ENCODE results near the gene UST.
A peak's percentile ranks its signal among the peaks of the same experiment; 100 is the strongest.

Gene UST

GRCh38 chr6:148983101-148983761, 236.4 kb downstream of the UST start:
- Histone ChIP-seq H2AK5ac (ENCODE audit: low read length) (no peak overlapping the region), H4K8ac (ENCODE audit: low read depth, low read length) (no peak overlapping the region), H2BK15ac (replicated peaks; ENCODE audit: low read depth) (no peak overlapping the region), H4K5ac (ENCODE audit: low read length) (no peak overlapping the region), H3K27me3 (ENCODE audit: insufficient read depth, low read length, poor library complexity) (no peaks in the 10 kb centered on the region), H2BK120ac (ENCODE audit: low read depth, low read length) (no peak overlapping the region), H3K18ac (ENCODE audit: low read length) (no peak overlapping the region), H3K79me1 (ENCODE audit: low read length) (peaks cover 1% of the 10 kb centered on the region), H3K4me3 (ENCODE audit: low read length) (no peak overlapping the region), H3K4ac (ENCODE audit: low read depth, low read length) (no peak overlapping the region), H3K27ac (ENCODE audit: low read depth, low read length) (no peak overlapping the region), H3K9ac (ENCODE audit: low read length) (no peak overlapping the region), H3K56ac (ENCODE audit: low read length) (no peak overlapping the region), H3K79me2 (ENCODE audit: control insufficient read depth, insufficient read depth, low read length) (no peaks in the 10 kb centered on the region), H3K23ac (ENCODE audit: low read length) (no peak overlapping the region), H3K4me2 (ENCODE audit: low read length) (no peak overlapping the region), H3K36me3 (ENCODE audit: control insufficient read depth, insufficient read depth, low read length) (peaks cover 2% of the 10 kb centered on the region), H2BK5ac (ENCODE audit: low read length) (no peak overlapping the region), H3K4me1 (ENCODE audit: control insufficient read depth, low read depth, low read length) (peaks cover 2% of the 10 kb centered on the region)
- no CpG with 5 or more reads among the region's 9 CpGs for WGBS (ENCODE audit: extremely low coverage, insufficient coverage, low lambda C conversion rate)
- peak; percentile 20 for DNase-seq

GRCh38 chr6:148983966-148984365, 237.1 kb downstream of the UST start:
- no peak overlapping the region for H2BK5ac ChIP-seq (ENCODE audit: low read length)
- no peak overlapping the region for H2AK5ac ChIP-seq (ENCODE audit: low read length)
- no peaks in the 10 kb centered on the region for H3K27me3 ChIP-seq (ENCODE audit: insufficient read depth, low read length, poor library complexity)
- DNase-seq = no peak
- no peak overlapping the region for H2BK120ac ChIP-seq (ENCODE audit: low read depth, low read length)
- H4K8ac ChIP-seq (ENCODE audit: low read depth, low read length) = no peak overlapping the region
- H3K4ac ChIP-seq (ENCODE audit: low read depth, low read length) = no peak overlapping the region
- no peak overlapping the region for H4K5ac ChIP-seq (ENCODE audit: low read length)
- H3K18ac ChIP-seq (ENCODE audit: low read length) = no peak overlapping the region
- H3K56ac ChIP-seq (ENCODE audit: low read length) = no peak overlapping the region
- no peak overlapping the region for H3K4me2 ChIP-seq (ENCODE audit: low read length)
- peaks cover 1% of the 10 kb centered on the region for H3K79me1 ChIP-seq (ENCODE audit: low read length)
- H3K23ac ChIP-seq (ENCODE audit: low read length) = no peak overlapping the region
- H3K79me2 ChIP-seq (ENCODE audit: control insufficient read depth, insufficient read depth, low read length) = no peaks in the 10 kb centered on the region
- no peak overlapping the region for H3K27ac ChIP-seq (ENCODE audit: low read depth, low read length)
- no CpG with 5 or more reads among the region's 2 CpGs for WGBS (ENCODE audit: extremely low coverage, insufficient coverage, low lambda C conversion rate)
- H3K4me1 ChIP-seq (ENCODE audit: control insufficient read depth, low read depth, low read length) = peaks cover 5% of the 10 kb centered on the region
- no peak overlapping the region for H2BK15ac ChIP-seq (replicated peaks; ENCODE audit: low read depth)
- no peak overlapping the region for H3K9ac ChIP-seq (ENCODE audit: low read length)
- peaks cover 2% of the 10 kb centered on the region for H3K36me3 ChIP-seq (ENCODE audit: control insufficient read depth, insufficient read depth, low read length)
- no peak overlapping the region for H3K4me3 ChIP-seq (ENCODE audit: low read length)

GRCh38 chr6:148984531-148985056, 237.8 kb downstream of the UST start:
- Histone ChIP-seq H3K23ac (ENCODE audit: low read length) (no peak overlapping the region), H4K5ac (ENCODE audit: low read length) (no peak overlapping the region), H3K36me3 (ENCODE audit: control insufficient read depth, insufficient read depth, low read length) (peaks cover 2% of the 10 kb centered on the region), H3K4ac (ENCODE audit: low read depth, low read length) (no peak overlapping the region), H3K4me3 (ENCODE audit: low read length) (no peak overlapping the region), H2BK5ac (ENCODE audit: low read length) (no peak overlapping the region), H2BK15ac (replicated peaks; ENCODE audit: low read depth) (no peak overlapping the region), H3K4me2 (ENCODE audit: low read length) (no peak overlapping the region), H3K4me1 (ENCODE audit: control insufficient read depth, low read depth, low read length) (peaks cover 7% of the 10 kb centered on the region), H3K79me2 (ENCODE audit: control insufficient read depth, insufficient read depth, low read length) (no peaks in the 10 kb centered on the region), H2AK5ac (ENCODE audit: low read length) (no peak overlapping the region), H3K56ac (ENCODE audit: low read length) (no peak overlapping the region), H3K18ac (ENCODE audit: low read length) (no peak overlapping the region), H3K27me3 (ENCODE audit: insufficient read depth, low read length, poor library complexity) (no peaks in the 10 kb centered on the region), H3K9ac (ENCODE audit: low read length) (no peak overlapping the region), H4K8ac (ENCODE audit: low read depth, low read length) (no peak overlapping the region), H3K27ac (ENCODE audit: low read depth, low read length) (no peak overlapping the region), H2BK120ac (ENCODE audit: low read depth, low read length) (no peak overlapping the region), H3K79me1 (ENCODE audit: low read length) (no peaks in the 10 kb centered on the region)
- no peak for DNase-seq
- WGBS (ENCODE audit: extremely low coverage, insufficient coverage, low lambda C conversion rate) = no CpG with 5 or more reads among the region's 4 CpGs

- no CpG with 5 or more reads among the region's 4 CpGs for WGBS (ENCODE audit: extremely low coverage, insufficient coverage, low lambda C conversion rate)
- Histone ChIP-seq H3K4ac (ENCODE audit: low read depth, low read length) (no peak overlapping the region), H3K4me3 (ENCODE audit: low read length) (no peak overlapping the region), H2BK120ac (ENCODE audit: low read depth, low read length) (no peak overlapping the region), H4K5ac (ENCODE audit: low read length) (no peak overlapping the region), H3K56ac (ENCODE audit: low read length) (no peak overlapping the region), H3K18ac (ENCODE audit: low read length) (no peak overlapping the region), H2AK5ac (ENCODE audit: low read length) (no peak overlapping the region), H3K79me1 (ENCODE audit: low read length) (no peaks in the 10 kb centered on the region), H3K23ac (ENCODE audit: low read length) (no peak overlapping the region), H3K4me1 (ENCODE audit: control insufficient read depth, low read depth, low read length) (peaks cover 9% of the 10 kb centered on the region), H4K8ac (ENCODE audit: low read depth, low read length) (no peak overlapping the region), H3K9ac (ENCODE audit: low read length) (no peak overlapping the region), H3K36me3 (ENCODE audit: control insufficient read depth, insufficient read depth, low read length) (peaks cover 2% of the 10 kb centered on the region), H2BK5ac (ENCODE audit: low read length) (no peak overlapping the region), H3K27ac (ENCODE audit: low read depth, low read length) (no peak overlapping the region), H3K27me3 (ENCODE audit: insufficient read depth, low read length, poor library complexity) (no peaks in the 10 kb centered on the region), H3K4me2 (ENCODE audit: low read length) (no peak overlapping the region), H3K79me2 (ENCODE audit: control insufficient read depth, insufficient read depth, low read length) (no peaks in the 10 kb centered on the region), H2BK15ac (replicated peaks; ENCODE audit: low read depth) (no peak overlapping the region)
- DNase-seq = no peak
Measured at GRCh38 chr6:148985499-148985898, 238.7 kb downstream of the UST start.

- no CpG with 5 or more reads among the region's 3 CpGs for WGBS (ENCODE audit: extremely low coverage, insufficient coverage, low lambda C conversion rate)
Measured at GRCh38 chr6:148986608-148987007, 239.8 kb downstream of the UST start.

GRCh38 chr6:148987982-148988381, 241.2 kb downstream of the UST start:
- H4K8ac ChIP-seq (ENCODE audit: low read depth, low read length) = no peak overlapping the region
- H3K4me3 ChIP-seq (ENCODE audit: low read length) = no peak overlapping the region

More at GRCh38 chr6:148986608-148987007, 239.8 kb downstream of the UST start:
- H3K4me1 ChIP-seq (ENCODE audit: control insufficient read depth, low read depth, low read length) = peaks cover 9% of the 10 kb centered on the region
- no peak overlapping the region for H3K4ac ChIP-seq (ENCODE audit: low read depth, low read length)
- H2BK15ac ChIP-seq (replicated peaks; ENCODE audit: low read depth) = no peak overlapping the region
- no peak overlapping the region for H3K18ac ChIP-seq (ENCODE audit: low read length)
- H3K4me2 ChIP-seq (ENCODE audit: low read length) = no peak overlapping the region
- H3K79me2 ChIP-seq (ENCODE audit: control insufficient read depth, insufficient read depth, low read length) = no peaks in the 10 kb centered on the region
- no peak overlapping the region for H3K27ac ChIP-seq (ENCODE audit: low read depth, low read length)
- H3K36me3 ChIP-seq (ENCODE audit: control insufficient read depth, insufficient read depth, low read length) = no peaks in the 10 kb centered on the region
- H3K56ac ChIP-seq (ENCODE audit: low read length) = no peak overlapping the region
- no peaks in the 10 kb centered on the region for H3K27me3 ChIP-seq (ENCODE audit: insufficient read depth, low read length, poor library complexity)
- no peak for DNase-seq
- no peak overlapping the region for H3K23ac ChIP-seq (ENCODE audit: low read length)
- no peak overlapping the region for H4K5ac ChIP-seq (ENCODE audit: low read length)
- no peaks in the 10 kb centered on the region for H3K79me1 ChIP-seq (ENCODE audit: low read length)
- no peak overlapping the region for H3K4me3 ChIP-seq (ENCODE audit: low read length)
- H2AK5ac ChIP-seq (ENCODE audit: low read length) = no peak overlapping the region
- H3K9ac ChIP-seq (ENCODE audit: low read length) = no peak overlapping the region
- H4K8ac ChIP-seq (ENCODE audit: low read depth, low read length) = no peak overlapping the region
- H2BK120ac ChIP-seq (ENCODE audit: low read depth, low read length) = no peak overlapping the region
- no peak overlapping the region for H2BK5ac ChIP-seq (ENCODE audit: low read length)

More at GRCh38 chr6:148987982-148988381, 241.2 kb downstream of the UST start:
- Histone ChIP-seq H2BK5ac (ENCODE audit: low read length) (no peak overlapping the region), H3K79me1 (ENCODE audit: low read length) (no peaks in the 10 kb centered on the region), H3K27ac (ENCODE audit: low read depth, low read length) (no peak overlapping the region), H3K56ac (ENCODE audit: low read length) (no peak overlapping the region), H3K18ac (ENCODE audit: low read length) (no peak overlapping the region), H3K23ac (ENCODE audit: low read length) (no peak overlapping the region), H2BK15ac (replicated peaks; ENCODE audit: low read depth) (no peak overlapping the region), H3K4me2 (ENCODE audit: low read length) (no peak overlapping the region), H3K9ac (ENCODE audit: low read length) (no peak overlapping the region), H3K27me3 (ENCODE audit: insufficient read depth, low read length, poor library complexity) (no peaks in the 10 kb centered on the region), H4K5ac (ENCODE audit: low read length) (no peak overlapping the region), H3K36me3 (ENCODE audit: control insufficient read depth, insufficient read depth, low read length) (no peaks in the 10 kb centered on the region), H2AK5ac (ENCODE audit: low read length) (no peak overlapping the region), H3K4ac (ENCODE audit: low read depth, low read length) (no peak overlapping the region), H2BK120ac (ENCODE audit: low read depth, low read length) (no peak overlapping the region), H3K79me2 (ENCODE audit: control insufficient read depth, insufficient read depth, low read length) (no peaks in the 10 kb centered on the region), H3K4me1 (ENCODE audit: control insufficient read depth, low read depth, low read length) (peaks cover 9% of the 10 kb centered on the region)
- no CpG with 5 or more reads among the region's 3 CpGs for WGBS (ENCODE audit: extremely low coverage, insufficient coverage, low lambda C conversion rate)
- DNase-seq = no peak

Data from mesendoderm (in vitro differentiated cells).